GM19463 (cell line): ENCODE measurements around the gene ANKRD40.

Experiments used
- ATAC-seq: cut with Tn5 transposase; IDR thresholded peaks from one replicate; pipeline ENCODE4 v1.9.1; 2021; ENCODE audit warnings: mild to moderate bottlenecking, moderate library complexity; ENCODE audit not compliant: unreplicated experiment

ANKRD40 gene

GRCh38 chr17:50651661-50652060 is 56.1 kb downstream of the ANKRD40 start:
- ATAC-seq: no peak

- ATAC-seq: no peak
Measured at GRCh38 chr17:50649042-50649908, 58.4 kb downstream of the ANKRD40 start.

- no peak for ATAC-seq
Measured at GRCh38 chr17:50647187-50647586, 60.5 kb downstream of the ANKRD40 start.

GRCh38 chr17:50645748-50646682 is 61.7 kb downstream of the ANKRD40 start:
- no peak for ATAC-seq
